ENCODE data around the gene CD22.

Gene CD22

GRCh38 chr19:35307931-35308330, 21.1 kb upstream of the CD22 start:
- TF ChIP-seq CTCF (IDR thresholded peaks at IDR 0.05), result no peak
- Histone ChIP-seq H3K27me3 (ENCODE audit: control insufficient read depth, insufficient read depth, low read length) (no peaks in the 10 kb centered on the region), H3K4me3 (ENCODE audit: low read depth, low read length) (no peak overlapping the region), H3K36me3 (ENCODE audit: control insufficient read depth, insufficient read depth, low read length) (no peaks in the 10 kb centered on the region), H3K27ac (no peak overlapping the region), H3K4me1 (no peaks in the 10 kb centered on the region), H3K4me2 (ENCODE audit: low read length) (no peak overlapping the region), H3K9ac (no peak overlapping the region), H3K79me2 (no peaks in the 10 kb centered on the region), H2AFZ (no peak overlapping the region), H3K9me3 (ENCODE audit: control insufficient read depth, low read length) (no peaks in the 10 kb centered on the region)

DNA sequence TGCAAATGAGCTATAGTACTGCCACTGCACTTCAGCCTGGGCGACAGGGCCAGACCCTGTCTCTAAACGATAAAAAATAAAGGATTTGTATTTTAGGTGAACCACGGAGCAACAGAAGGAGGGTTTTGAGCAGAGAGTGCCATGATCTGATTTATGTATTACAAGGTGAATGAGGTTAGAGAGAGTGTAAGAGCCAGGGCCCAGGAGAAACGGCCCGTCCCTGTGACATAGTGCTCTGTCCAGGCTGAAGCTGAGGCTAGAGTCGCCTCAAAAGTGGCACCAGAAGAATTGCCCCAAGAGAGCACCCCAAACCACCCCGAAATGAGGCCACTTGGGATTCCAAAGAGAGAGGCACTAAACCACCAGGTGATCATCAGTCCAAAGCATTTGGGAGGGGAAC, 20.1 kb upstream of the CD22 start:
- Histone ChIP-seq H3K27me3 (ENCODE audit: control insufficient read depth, insufficient read depth, low read length) (no peaks in the 10 kb centered on the region), H3K9ac (no peak overlapping the region), H3K79me2 (no peaks in the 10 kb centered on the region), H3K9me3 (ENCODE audit: control insufficient read depth, low read length) (no peaks in the 10 kb centered on the region), H3K4me1 (no peaks in the 10 kb centered on the region), H3K36me3 (ENCODE audit: control insufficient read depth, insufficient read depth, low read length) (no peaks in the 10 kb centered on the region), H3K4me2 (ENCODE audit: low read length) (no peak overlapping the region), H2AFZ (no peak overlapping the region), H3K27ac (no peak overlapping the region), H3K4me3 (ENCODE audit: low read depth, low read length) (no peak overlapping the region)
- TF ChIP-seq CTCF (IDR thresholded peaks at IDR 0.05), result no peak

DNA sequence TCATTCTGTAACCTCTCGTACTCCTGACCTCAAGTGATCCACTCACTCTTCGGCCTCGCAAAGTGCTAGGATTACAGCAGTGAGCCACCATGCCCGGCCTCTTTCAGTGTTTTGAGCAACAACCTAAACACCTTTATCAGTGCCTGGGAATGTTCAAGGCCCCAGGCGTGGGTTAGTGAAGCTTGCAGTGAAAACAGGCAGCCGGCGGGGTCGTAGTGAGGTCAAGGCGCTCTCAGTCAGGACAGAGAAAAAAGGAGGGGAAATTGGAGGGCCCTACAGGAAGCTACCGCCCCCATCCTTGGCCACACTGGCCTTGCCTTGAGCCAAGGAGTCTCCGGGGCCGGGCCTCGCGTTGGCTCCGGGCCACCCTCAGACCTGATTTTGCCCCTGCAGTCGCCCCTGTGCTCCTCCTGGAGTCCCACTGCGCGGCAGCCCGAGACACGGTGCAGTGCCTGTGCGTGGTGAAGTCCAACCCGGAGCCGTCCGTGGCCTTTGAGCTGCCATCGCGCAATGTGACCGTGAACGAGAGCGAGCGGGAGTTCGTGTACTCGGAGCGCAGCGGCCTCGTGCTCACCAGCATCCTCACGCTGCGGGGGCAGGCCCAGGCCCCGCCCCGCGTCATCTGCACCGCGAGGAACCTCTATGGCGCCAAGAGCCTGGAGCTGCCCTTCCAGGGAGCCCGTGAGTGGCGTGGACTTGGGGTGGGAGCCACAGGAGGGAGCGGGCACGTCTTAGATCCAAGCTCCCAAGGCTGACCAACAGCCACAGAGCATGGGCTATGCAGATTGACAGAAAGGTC, 19.3 kb upstream of the CD22 start:
- Histone ChIP-seq H3K9me3 (ENCODE audit: control insufficient read depth, low read length) (no peaks in the 10 kb centered on the region), H3K9ac (no peak overlapping the region), H3K79me2 (no peaks in the 10 kb centered on the region), H3K27ac (no peak overlapping the region), H3K4me3 (ENCODE audit: low read depth, low read length) (no peak overlapping the region), H3K4me1 (no peaks in the 10 kb centered on the region), H2AFZ (no peak overlapping the region), H3K27me3 (ENCODE audit: control insufficient read depth, insufficient read depth, low read length) (no peaks in the 10 kb centered on the region), H3K36me3 (ENCODE audit: control insufficient read depth, insufficient read depth, low read length) (no peaks in the 10 kb centered on the region), H3K4me2 (ENCODE audit: low read length) (no peak overlapping the region)
- no peak for TF ChIP-seq CTCF (IDR thresholded peaks at IDR 0.05)

DNA sequence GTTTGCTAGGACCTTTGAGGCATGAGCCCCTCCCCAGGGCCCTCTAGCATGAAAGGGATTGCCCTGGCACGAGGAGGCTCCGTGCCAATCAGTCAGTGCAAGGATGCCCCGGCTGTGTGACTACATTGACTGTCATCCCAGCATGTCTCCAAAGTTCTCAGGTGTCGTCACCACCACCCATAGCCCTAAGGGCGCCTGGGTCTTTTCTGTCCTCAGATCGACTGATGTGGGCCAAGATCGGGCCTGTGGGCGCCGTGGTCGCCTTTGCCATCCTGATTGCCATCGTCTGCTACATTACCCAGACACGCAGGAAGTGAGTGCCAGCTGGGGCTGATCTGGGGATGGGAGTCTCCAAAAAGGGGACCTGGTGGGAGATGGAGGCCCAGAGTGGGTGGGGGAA, 18.7 kb upstream of the CD22 start:
- no peak overlapping the region for H3K27ac ChIP-seq
- no peaks in the 10 kb centered on the region for H3K4me1 ChIP-seq
- H3K4me2 ChIP-seq (ENCODE audit: low read length), result no peak overlapping the region
- no peak for TF ChIP-seq CTCF (IDR thresholded peaks at IDR 0.05)
- H3K36me3 ChIP-seq (ENCODE audit: control insufficient read depth, insufficient read depth, low read length), result no peaks in the 10 kb centered on the region
- no peaks in the 10 kb centered on the region for H3K27me3 ChIP-seq (ENCODE audit: control insufficient read depth, insufficient read depth, low read length)
- H2AFZ ChIP-seq, result no peak overlapping the region
- H3K4me3 ChIP-seq (ENCODE audit: low read depth, low read length), result no peak overlapping the region
- H3K79me2 ChIP-seq, result no peaks in the 10 kb centered on the region
- no peak overlapping the region for H3K9ac ChIP-seq
- no peaks in the 10 kb centered on the region for H3K9me3 ChIP-seq (ENCODE audit: control insufficient read depth, low read length)
